Hepatocyte (in vitro differentiated cells): ENCODE measurements around the gene MAN1B1.

Experiments used
- EZH2phosphoT487 ChIP-seq: fragments of 200-600 bp; sonication (generic); IDR thresholded peaks from one replicate; pipeline ENCODE4 v1.6.1; 2018; ENCODE audit warnings: antibody characterized with exemption, mild to moderate bottlenecking, low read depth, moderate library complexity; ENCODE audit not compliant: unreplicated experiment, severe bottlenecking
- TF ChIP-seq, protein P1 (sequence below): fragments of 200-600 bp; sonication (generic); IDR thresholded peaks from 2 replicates; pipeline ENCODE4 v1.5.1; 2016; ENCODE audit warnings: antibody characterized with exemption, mild to moderate bottlenecking; ENCODE audit not compliant: poor library complexity

DNA sequence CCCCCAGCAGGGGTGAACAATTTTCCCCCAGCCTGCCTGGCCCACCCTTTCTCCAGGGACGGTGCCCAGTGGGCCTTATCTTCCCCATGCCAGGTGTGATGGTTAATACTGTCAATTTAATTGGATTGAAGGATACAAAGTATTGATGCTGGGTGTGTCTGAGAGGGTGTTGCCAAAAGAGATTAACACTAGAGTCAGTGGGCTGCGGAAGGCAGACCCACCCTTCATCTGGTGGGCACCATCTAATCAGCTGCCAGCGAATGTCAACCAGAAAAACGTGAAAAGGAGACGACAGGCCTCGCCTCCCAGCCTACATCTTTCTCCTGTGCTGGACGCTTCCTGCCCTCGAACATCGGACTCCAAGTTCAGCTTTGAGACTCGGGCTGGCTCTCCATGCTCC, 49.3 kb upstream of the MAN1B1 start:
- TF ChIP-seq, protein P1, sequence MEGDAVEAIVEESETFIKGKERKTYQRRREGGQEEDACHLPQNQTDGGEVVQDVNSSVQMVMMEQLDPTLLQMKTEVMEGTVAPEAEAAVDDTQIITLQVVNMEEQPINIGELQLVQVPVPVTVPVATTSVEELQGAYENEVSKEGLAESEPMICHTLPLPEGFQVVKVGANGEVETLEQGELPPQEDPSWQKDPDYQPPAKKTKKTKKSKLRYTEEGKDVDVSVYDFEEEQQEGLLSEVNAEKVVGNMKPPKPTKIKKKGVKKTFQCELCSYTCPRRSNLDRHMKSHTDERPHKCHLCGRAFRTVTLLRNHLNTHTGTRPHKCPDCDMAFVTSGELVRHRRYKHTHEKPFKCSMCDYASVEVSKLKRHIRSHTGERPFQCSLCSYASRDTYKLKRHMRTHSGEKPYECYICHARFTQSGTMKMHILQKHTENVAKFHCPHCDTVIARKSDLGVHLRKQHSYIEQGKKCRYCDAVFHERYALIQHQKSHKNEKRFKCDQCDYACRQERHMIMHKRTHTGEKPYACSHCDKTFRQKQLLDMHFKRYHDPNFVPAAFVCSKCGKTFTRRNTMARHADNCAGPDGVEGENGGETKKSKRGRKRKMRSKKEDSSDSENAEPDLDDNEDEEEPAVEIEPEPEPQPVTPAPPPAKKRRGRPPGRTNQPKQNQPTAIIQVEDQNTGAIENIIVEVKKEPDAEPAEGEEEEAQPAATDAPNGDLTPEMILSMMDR: no peak
- TF ChIP-seq EZH2phosphoT487: no peak
